ENCODE data around the gene ENOPH1. TPM values are rescaled to one million over a fixed set of nuclear protein-coding genes. Genes with fewer than 3 reads are reported as not detected.
A peak's percentile ranks its signal among the peaks of the same experiment; 100 is the strongest.

The ENOPH1 gene
- total and polyA plus RNA-seq, 2 of the 4 experiments (the other 2 are of a cell fraction), result 18.0 to 36.0 TPM

DNA sequence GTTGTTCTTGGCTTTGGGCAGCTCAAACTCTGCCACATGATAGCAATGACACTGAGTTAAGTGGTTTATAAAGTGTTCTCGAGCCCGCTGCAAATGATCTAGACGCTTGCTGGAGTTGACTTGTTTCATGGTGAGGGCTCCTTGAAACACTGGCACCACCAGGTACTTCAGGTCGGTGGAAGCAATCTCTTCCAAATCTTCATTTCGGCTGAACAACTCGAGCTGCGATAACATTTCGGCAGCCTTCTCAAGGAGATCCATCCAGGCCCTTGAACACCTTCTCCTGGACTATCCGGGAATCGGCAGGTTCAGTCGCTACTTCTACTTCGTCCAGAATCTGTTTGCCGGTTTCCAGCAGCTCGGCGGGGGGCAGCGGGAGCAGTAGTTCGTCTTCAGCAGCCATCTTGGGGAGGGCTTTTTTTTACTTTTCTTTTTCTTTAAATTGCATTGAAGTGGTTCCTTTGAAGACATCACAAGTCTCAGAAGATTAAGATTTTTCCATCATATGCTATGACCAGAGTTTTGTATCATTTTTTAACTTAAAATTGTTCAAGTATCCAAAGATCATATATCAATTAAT is 28.1 kb upstream of the ENOPH1 start:
- H3K36me3 ChIP-seq (ENCODE audit: control insufficient read depth, insufficient read depth, low read length), result no peaks in the 10 kb centered on the region
- no peak overlapping the region for H4K91ac ChIP-seq (ENCODE audit: insufficient read depth, low read depth, low read length)
- 0 out of 2 replicates have a peak overlapping the region, but pooled peaks have one; percentile 32 for H3K14ac ChIP-seq (replicated peaks; ENCODE audit: low read depth, low read length)
- H3K4me2 ChIP-seq (ENCODE audit: low read depth, low read length), result no peak overlapping the region
- DNase-seq (no peak), ATAC-seq (ENCODE audit: low read depth) (no peak)
- no peak overlapping the region for H2AFZ ChIP-seq (replicated peaks; ENCODE audit: low read length, poor library complexity)
- ChIA-PET CTCF (no interaction called here), POLR2A (ENCODE audit: unreplicated experiment) (no interaction called here)
- no peak overlapping the region for H3K56ac ChIP-seq (ENCODE audit: extremely low read depth, insufficient read depth, low read length)
- no peaks in the 10 kb centered on the region for H3K9me3 ChIP-seq (ENCODE audit: control insufficient read depth, insufficient read depth, low read length)
- H2AK9ac ChIP-seq (replicated peaks; ENCODE audit: low read depth, low read length, poor library complexity), result no peak overlapping the region
- no peak overlapping the region for H2AK5ac ChIP-seq (ENCODE audit: low read depth, low read length)
- no peaks in the 10 kb centered on the region for H3K4me1 ChIP-seq (ENCODE audit: control insufficient read depth, insufficient read depth, low read length)
- no peak overlapping the region for H2BK120ac ChIP-seq (ENCODE audit: low read depth, low read length)
- H3K79me1 ChIP-seq (ENCODE audit: low read depth in 1 of 2, low read length in 2 of 2), result no peaks in the 10 kb centered on the region
- no peak overlapping the region for H3K18ac ChIP-seq (ENCODE audit: low read depth, low read length)
- no peak overlapping the region for H2BK5ac ChIP-seq (ENCODE audit: low read depth, low read length, poor library complexity, severe bottlenecking)
- no peak overlapping the region for H3K9ac ChIP-seq (ENCODE audit: low read depth, low read length)
- in situ Hi-C loops (cut with MboI; ENCODE audit: low sequenced_read_pairs) (no loop called here), dilution Hi-C loops (cut with HindIII; ENCODE audit: low sequenced_read_pairs, unreplicated experiment) (no loop called here), intact Hi-C loops (cut with micrococcal nuclease) (no loop called here)
- H4K5ac ChIP-seq (ENCODE audit: low read depth, low read length), result no peak overlapping the region
- no peak overlapping the region for H2BK15ac ChIP-seq (ENCODE audit: low read depth, low read length)
- H4K8ac ChIP-seq (ENCODE audit: low read depth in 2 of 2, low read length in 2 of 2), result no peak overlapping the region
- no TSS peak for BruUV-seq (replicated peaks)
- no peak overlapping the region for H2BK20ac ChIP-seq (ENCODE audit: low read depth, low read length)
- no peak overlapping the region for H3K23ac ChIP-seq (ENCODE audit: low read depth, low read length)
- H3K27me3 ChIP-seq (ENCODE audit: control insufficient read depth, insufficient read depth, low read length), result no peaks in the 10 kb centered on the region
- WGBS, 2 experiments (ENCODE audit: extremely low coverage in 2 of 2, insufficient read length in 1 of 2), result 77% methylated on average over 4 of the region's 17 CpGs; no CpG with 5 or more reads in 1 of the 2 experiments
- H3K9me1 ChIP-seq (ENCODE audit: insufficient read depth, low read length), result no peaks in the 10 kb centered on the region
- TF ChIP-seq MXI1 (IDR thresholded peaks at IDR 0.05; ENCODE audit: borderline replicate concordance, low read depth, low read length), result no peak
- TF ChIP-seq, protein P1, sequence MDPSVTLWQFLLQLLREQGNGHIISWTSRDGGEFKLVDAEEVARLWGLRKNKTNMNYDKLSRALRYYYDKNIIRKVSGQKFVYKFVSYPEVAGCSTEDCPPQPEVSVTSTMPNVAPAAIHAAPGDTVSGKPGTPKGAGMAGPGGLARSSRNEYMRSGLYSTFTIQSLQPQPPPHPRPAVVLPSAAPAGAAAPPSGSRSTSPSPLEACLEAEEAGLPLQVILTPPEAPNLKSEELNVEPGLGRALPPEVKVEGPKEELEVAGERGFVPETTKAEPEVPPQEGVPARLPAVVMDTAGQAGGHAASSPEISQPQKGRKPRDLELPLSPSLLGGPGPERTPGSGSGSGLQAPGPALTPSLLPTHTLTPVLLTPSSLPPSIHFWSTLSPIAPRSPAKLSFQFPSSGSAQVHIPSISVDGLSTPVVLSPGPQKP (IDR thresholded peaks at IDR 0.05; ENCODE audit: borderline replicate concordance, low read depth, low read length), result no peak
- H3K4ac ChIP-seq (ENCODE audit: low read depth, low read length), result no peak overlapping the region
- no peak overlapping the region for H3K4me3 ChIP-seq (ENCODE audit: insufficient read depth, low read depth, low read length)
- no peaks in the 10 kb centered on the region for H4K20me1 ChIP-seq (ENCODE audit: insufficient read depth, low read length)
- H3K27ac ChIP-seq (ENCODE audit: insufficient read depth, low read length), result no peak overlapping the region
